Measurements from ENCODE around the gene MZF1.

Gene MZF1

DNA sequence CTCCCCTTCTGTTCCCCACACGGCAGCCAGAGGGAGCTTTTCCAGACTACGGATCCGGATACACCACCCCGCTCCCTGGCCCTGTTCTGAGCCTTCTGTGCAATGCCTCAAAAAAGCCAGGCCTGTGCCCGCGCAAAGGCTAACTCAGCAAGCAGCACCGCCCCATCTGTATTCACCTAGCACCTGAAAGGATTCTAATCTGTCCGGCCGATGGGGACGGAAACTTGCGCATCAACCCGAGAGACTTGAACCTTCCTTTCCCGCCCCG lies 54.1 kb downstream of the MZF1 start (continued):
- TF ChIP-seq, protein P1, sequence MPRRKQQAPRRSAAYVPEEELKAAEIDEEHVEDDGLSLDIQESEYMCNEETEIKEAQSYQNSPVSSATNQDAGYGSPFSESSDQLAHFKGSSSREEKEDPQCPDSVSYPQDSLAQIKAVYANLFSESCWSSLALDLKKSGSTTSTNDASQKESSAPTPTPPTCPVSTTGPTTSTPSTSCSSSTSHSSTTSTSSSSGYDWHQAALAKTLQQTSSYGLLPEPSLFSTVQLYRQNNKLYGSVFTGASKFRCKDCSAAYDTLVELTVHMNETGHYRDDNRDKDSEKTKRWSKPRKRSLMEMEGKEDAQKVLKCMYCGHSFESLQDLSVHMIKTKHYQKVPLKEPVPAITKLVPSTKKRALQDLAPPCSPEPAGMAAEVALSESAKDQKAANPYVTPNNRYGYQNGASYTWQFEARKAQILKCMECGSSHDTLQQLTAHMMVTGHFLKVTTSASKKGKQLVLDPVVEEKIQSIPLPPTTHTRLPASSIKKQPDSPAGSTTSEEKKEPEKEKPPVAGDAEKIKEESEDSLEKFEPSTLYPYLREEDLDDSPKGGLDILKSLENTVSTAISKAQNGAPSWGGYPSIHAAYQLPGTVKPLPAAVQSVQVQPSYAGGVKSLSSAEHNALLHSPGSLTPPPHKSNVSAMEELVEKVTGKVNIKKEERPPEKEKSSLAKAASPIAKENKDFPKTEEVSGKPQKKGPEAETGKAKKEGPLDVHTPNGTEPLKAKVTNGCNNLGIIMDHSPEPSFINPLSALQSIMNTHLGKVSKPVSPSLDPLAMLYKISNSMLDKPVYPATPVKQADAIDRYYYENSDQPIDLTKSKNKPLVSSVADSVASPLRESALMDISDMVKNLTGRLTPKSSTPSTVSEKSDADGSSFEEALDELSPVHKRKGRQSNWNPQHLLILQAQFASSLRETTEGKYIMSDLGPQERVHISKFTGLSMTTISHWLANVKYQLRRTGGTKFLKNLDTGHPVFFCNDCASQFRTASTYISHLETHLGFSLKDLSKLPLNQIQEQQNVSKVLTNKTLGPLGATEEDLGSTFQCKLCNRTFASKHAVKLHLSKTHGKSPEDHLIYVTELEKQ (tag by site-specific recombination; IDR thresholded peaks at IDR 0.05; ENCODE audit: borderline replicate concordance) = no peak
- TF ChIP-seq ZNF354C (tag by site-specific recombination; IDR thresholded peaks at IDR 0.05; ENCODE audit: borderline replicate concordance, low read depth) (no peak), ZNF426 (tag by site-specific recombination; IDR thresholded peaks at IDR 0.05) (no peak), ZBTB8A (tag by site-specific recombination; IDR thresholded peaks at IDR 0.05) (no peak)

- H3K4me1 ChIP-seq (ENCODE audit: control insufficient read depth, insufficient read depth, low read length) = peaks cover 10% of the 10 kb centered on the region
- CTCF ChIA-PET = interaction anchor here (0.6 to 3.4 kb wide), 43 partner anchors 9 to 2000 kb away, joined by 3 to 26 read pairs (median 5); partner anchors contain the start of genes CHMP2A, TRIM28, ZNF324B and ZNF446
- peak overlapping the region; percentile 74 for H3K4me3 ChIP-seq (ENCODE audit: low read depth, low read length)
- POLR2A ChIA-PET = interaction anchor here (0.6 to 4.6 kb wide), 24 partner anchors 14 to 381 kb away, joined by 3 to 107 read pairs (median 7); partner anchors contain the start of genes CHMP2A, TRIM28, UBE2M and ZNF274
- H3K27ac ChIP-seq (ENCODE audit: extremely low read depth, low read depth, low read length) = peak overlapping the region; percentile 94
- H3K36me3 ChIP-seq (ENCODE audit: control insufficient read depth in 2 of 2, insufficient read depth in 1 of 2, low read length in 2 of 2) = peaks cover 0 to 23% of the 10 kb centered on the region in 2 experiments; a peak in 1 of 3 replicates
- no peaks in the 10 kb centered on the region for H3K9me3 ChIP-seq (ENCODE audit: control insufficient read depth, insufficient read depth, low read depth, low read length)
- TF ChIP-seq KLF17 (tag by site-specific recombination; IDR thresholded peaks at IDR 0.05) (no peak), GFI1B (tag by site-specific recombination; IDR thresholded peaks at IDR 0.05) (no peak), BCL11A (tag by site-specific recombination; IDR thresholded peaks at IDR 0.05; ENCODE audit: low read depth) (no peak), SP2 (tag by site-specific recombination; IDR thresholded peaks at IDR 0.05) (no peak), ZBTB48 (tag by site-specific recombination; IDR thresholded peaks at IDR 0.05) (no peak), ZNF157 (tag by site-specific recombination; IDR thresholded peaks at IDR 0.05) (no peak), PRDM10 (tag by site-specific recombination; IDR thresholded peaks at IDR 0.05) (no peak), ZNF692 (tag by site-specific recombination; IDR thresholded peaks at IDR 0.05) (peak; percentile 62; the same call in 1 of the 2 replicates), PRDM1 (tag by site-specific recombination; IDR thresholded peaks at IDR 0.05) (no peak), ZNF560 (tag by site-specific recombination; IDR thresholded peaks at IDR 0.05; ENCODE audit: borderline replicate concordance) (no peak), ZSCAN30 (tag by site-specific recombination; IDR thresholded peaks at IDR 0.05) (no peak), GLIS2 (tag by site-specific recombination; IDR thresholded peaks at IDR 0.05) (no peak), ZNF791 (tag by site-specific recombination; IDR thresholded peaks at IDR 0.05) (no peak), KLF1 (tag by site-specific recombination; IDR thresholded peaks at IDR 0.05) (peak; percentile 81), ZBTB7A (tag by site-specific recombination; IDR thresholded peaks at IDR 0.05; ENCODE audit: low read depth) (no peak), BCL11B (tag by site-specific recombination; IDR thresholded peaks at IDR 0.05; ENCODE audit: low read depth) (no peak), ZNF654 (tag by site-specific recombination; IDR thresholded peaks at IDR 0.05; ENCODE audit: low read depth) (no peak), KLF9 (tag by site-specific recombination; IDR thresholded peaks at IDR 0.05; ENCODE audit: low read depth) (peak; percentile 45; the same call in 1 of the 2 replicates), ZBTB17 (tag by site-specific recombination; IDR thresholded peaks at IDR 0.05) (no peak), ZNF114 (tag by site-specific recombination; IDR thresholded peaks at IDR 0.05) (no peak), ZNF404 (tag by site-specific recombination; IDR thresholded peaks at IDR 0.05) (no peak)
- TF ChIP-seq, protein P2, sequence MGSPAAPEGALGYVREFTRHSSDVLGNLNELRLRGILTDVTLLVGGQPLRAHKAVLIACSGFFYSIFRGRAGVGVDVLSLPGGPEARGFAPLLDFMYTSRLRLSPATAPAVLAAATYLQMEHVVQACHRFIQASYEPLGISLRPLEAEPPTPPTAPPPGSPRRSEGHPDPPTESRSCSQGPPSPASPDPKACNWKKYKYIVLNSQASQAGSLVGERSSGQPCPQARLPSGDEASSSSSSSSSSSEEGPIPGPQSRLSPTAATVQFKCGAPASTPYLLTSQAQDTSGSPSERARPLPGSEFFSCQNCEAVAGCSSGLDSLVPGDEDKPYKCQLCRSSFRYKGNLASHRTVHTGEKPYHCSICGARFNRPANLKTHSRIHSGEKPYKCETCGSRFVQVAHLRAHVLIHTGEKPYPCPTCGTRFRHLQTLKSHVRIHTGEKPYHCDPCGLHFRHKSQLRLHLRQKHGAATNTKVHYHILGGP (tag by site-specific recombination; IDR thresholded peaks at IDR 0.05) = no peak
Observed at GRCh38 chr19:58518256-58519086, 54.7 kb downstream of the MZF1 start.
